Natural killer cell treated with Interleukin-12 subunit alpha and Interleukin-12 subunit beta and Interleukin-15 and Interleukin-18, amount 100 ng/mL, for 72 hours (primary cell): ENCODE measurements around the gene CDK5RAP2. TPM values are rescaled to one million over a fixed set of nuclear protein-coding genes. Genes with fewer than 3 reads are reported as not detected.

Experiments used
- ATAC-seq, 2 donors: fragments of 150-1000 bp; cut with Tn5 transposase in 1 of 2; sonication (Bioruptor Pico), chemical (Tn5 transposase) in 1 of 2; 2 replicates each; pipeline ENCODE4 v1.10.0; 2021
- DNase-seq: peaks from one replicate; pipeline ENCODE4 v3.0.0; 2022; ENCODE audit warnings: low spot score
- H3K27ac Mint-ChIP-seq, 2 donors: 1 replicate in 1 of 2; 2 replicates in 1 of 2; pipeline ENCODE4 v1.8.0; 2022; ENCODE audit warnings: mixed read lengths in 2 of 2, mild to moderate bottlenecking in 1 of 2, moderate library complexity in 1 of 2
- H3K27me3 Mint-ChIP-seq, 2 donors: 1 replicate in 1 of 2; 2 replicates in 1 of 2; pipeline ENCODE4 v1.8.0; 2022; ENCODE audit warnings: mixed read lengths in 2 of 2
- H3K36me3 Mint-ChIP-seq: one replicate; pipeline ENCODE4 v1.8.0; 2022; ENCODE audit warnings: mixed read lengths
- H3K4me1 Mint-ChIP-seq, 2 donors: 1 replicate in 1 of 2; 2 replicates in 1 of 2; pipeline ENCODE4 v1.8.0; 2022; ENCODE audit warnings: low read depth in 2 of 2, mixed read lengths in 2 of 2, mild to moderate bottlenecking in 1 of 2
- H3K4me3 Mint-ChIP-seq: one replicate; pipeline ENCODE4 v1.8.0; 2022; ENCODE audit warnings: mixed read lengths
- H3K9me3 Mint-ChIP-seq: 2 replicates; pipeline ENCODE4 v1.8.0; 2022; ENCODE audit warnings: mixed read lengths
- total RNA-seq, 2 donors: library from RNA; stranded (reverse); gene quantifications; one replicate each; pipeline ENCODE4 v1.2.3, GENCODE V29; 2022

Gene CDK5RAP2
- total RNA-seq, 2 donors from 2014 or later: 73.4 to 124 TPM

DNA sequence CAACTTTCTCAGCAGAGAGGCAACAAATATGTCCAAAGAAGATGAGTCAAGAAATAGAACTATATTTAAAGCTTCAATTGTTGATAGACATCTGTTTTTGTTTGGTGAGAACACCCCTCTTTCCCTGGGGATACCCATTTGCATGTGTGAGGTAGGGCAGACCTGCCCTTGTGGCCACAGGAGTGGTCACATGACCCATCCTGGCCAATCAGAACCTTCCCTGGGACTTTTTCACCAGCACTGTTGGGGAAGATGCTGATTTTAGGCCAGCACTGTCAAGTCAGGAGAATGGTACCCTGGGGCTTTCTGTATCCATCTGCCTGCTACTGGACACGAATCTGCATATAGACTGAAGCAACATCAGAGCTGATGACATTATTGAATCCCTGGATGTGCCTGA is 211.2 kb downstream of the CDK5RAP2 start:
- no peaks in the 10 kb centered on the region for H3K4me1 Mint-ChIP-seq
- H3K4me3 Mint-ChIP-seq: no peak overlapping the region
- no peak overlapping the region for H3K27ac Mint-ChIP-seq
- H3K27me3 Mint-ChIP-seq: peaks cover 0 to 2% of the 10 kb centered on the region in 2 donors
- ATAC-seq: no peak
- H3K36me3 Mint-ChIP-seq: no peaks in the 10 kb centered on the region
- no peak for DNase-seq
- no peaks in the 10 kb centered on the region for H3K9me3 Mint-ChIP-seq

DNA sequence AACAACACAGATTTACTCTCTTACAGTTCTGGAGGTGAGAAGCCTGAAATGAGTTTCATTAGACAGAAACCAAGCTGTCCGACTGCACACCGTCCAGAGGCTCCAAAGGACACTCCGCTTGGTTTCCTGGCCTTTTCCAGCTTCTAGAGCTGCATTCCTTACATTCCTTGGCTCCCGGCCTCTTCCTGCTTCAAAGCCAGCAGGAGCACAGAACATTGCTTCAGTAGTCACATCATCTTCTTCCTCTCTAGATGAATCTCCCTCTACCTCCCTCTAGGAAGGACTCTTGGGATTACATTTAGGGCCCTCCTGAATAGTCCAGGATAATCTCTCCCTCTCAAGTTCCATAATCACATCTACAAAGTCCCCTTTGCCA is 213.3 kb downstream of the CDK5RAP2 start:
- Mint-ChIP-seq H3K4me3 (no peak overlapping the region), H3K36me3 (no peaks in the 10 kb centered on the region), H3K9me3 (no peaks in the 10 kb centered on the region), H3K27ac (no peak overlapping the region), H3K27me3 (peaks cover 0 to 2% of the 10 kb centered on the region in 2 donors), H3K4me1 (no peaks in the 10 kb centered on the region)
- no peak for ATAC-seq
- no peak for DNase-seq

GRCh38 chr9:120365386-120365785 is 214.6 kb downstream of the CDK5RAP2 start:
- no peaks in the 10 kb centered on the region for H3K4me1 Mint-ChIP-seq
- DNase-seq (no peak), ATAC-seq (no peak)
- no peak overlapping the region for H3K27ac Mint-ChIP-seq
- no peak overlapping the region for H3K4me3 Mint-ChIP-seq
- peaks cover 0 to 2% of the 10 kb centered on the region in 2 donors for H3K27me3 Mint-ChIP-seq
- no peaks in the 10 kb centered on the region for H3K36me3 Mint-ChIP-seq
- no peaks in the 10 kb centered on the region for H3K9me3 Mint-ChIP-seq

- H3K27me3 Mint-ChIP-seq: peaks cover 0 to 2% of the 10 kb centered on the region in 2 donors
These were observed 216.3 kb downstream of the CDK5RAP2 start for GRCh38 chr9:120363697-120364096.

DNA sequence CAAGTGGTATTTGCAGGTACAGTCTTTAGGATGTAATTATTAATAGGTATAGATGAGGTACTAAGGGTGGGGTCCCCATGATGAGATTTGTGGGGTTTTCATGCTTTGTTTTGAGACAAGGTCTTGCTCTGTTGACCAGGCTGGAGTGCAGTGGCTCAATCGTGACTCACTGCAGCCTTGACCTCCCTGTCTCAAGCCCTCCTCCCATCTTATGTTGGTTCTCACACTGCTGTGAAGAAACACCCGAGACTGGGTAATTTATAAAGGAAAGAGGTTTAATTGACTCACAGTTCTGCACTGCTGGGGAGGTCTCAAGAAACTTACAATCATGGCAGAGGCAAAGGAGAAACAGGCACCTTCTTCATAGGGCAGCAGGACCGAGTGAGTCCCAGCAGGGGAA is 217.5 kb downstream of the CDK5RAP2 start:
- DNase-seq: no peak
- H3K9me3 Mint-ChIP-seq: no peaks in the 10 kb centered on the region
- H3K4me1 Mint-ChIP-seq: no peaks in the 10 kb centered on the region
- no peaks in the 10 kb centered on the region for H3K36me3 Mint-ChIP-seq
- H3K27ac Mint-ChIP-seq: no peak overlapping the region
- peaks cover 0 to 2% of the 10 kb centered on the region in 2 donors for H3K27me3 Mint-ChIP-seq
- ATAC-seq: no peak
- no peak overlapping the region for H3K4me3 Mint-ChIP-seq

More at GRCh38 chr9:120363697-120364096, 216.3 kb downstream of the CDK5RAP2 start:
- DNase-seq (no peak), ATAC-seq (no peak)
- H3K27ac Mint-ChIP-seq: no peak overlapping the region
- H3K36me3 Mint-ChIP-seq: no peaks in the 10 kb centered on the region
- H3K9me3 Mint-ChIP-seq: no peaks in the 10 kb centered on the region
- H3K4me1 Mint-ChIP-seq: no peaks in the 10 kb centered on the region
- H3K4me3 Mint-ChIP-seq: no peak overlapping the region

DNA sequence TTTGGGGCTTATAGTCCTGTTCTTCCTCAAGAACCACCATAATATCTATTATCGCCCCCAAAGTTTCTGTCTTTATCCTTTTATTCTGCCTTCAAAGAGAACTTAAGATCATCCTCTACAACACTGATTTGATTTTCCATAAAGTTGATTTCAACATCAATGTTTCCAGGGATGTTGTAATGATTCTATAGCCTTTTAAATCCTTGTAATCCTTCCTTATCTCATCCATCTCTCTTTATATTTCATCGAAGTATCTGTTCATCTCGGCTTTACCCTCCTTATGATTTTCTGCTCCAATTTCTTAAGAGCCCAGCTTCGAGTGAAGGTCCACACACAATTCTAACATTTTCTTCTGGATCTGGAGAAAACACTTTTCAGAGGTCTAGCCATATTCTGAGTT is 218.4 kb downstream of the CDK5RAP2 start:
- H3K27ac Mint-ChIP-seq: no peak overlapping the region
- H3K27me3 Mint-ChIP-seq: peaks cover 0 to 2% of the 10 kb centered on the region in 2 donors
- no peaks in the 10 kb centered on the region for H3K4me1 Mint-ChIP-seq
- no peak overlapping the region for H3K4me3 Mint-ChIP-seq
- no peak for ATAC-seq
- DNase-seq: no peak
- no peaks in the 10 kb centered on the region for H3K36me3 Mint-ChIP-seq
- H3K9me3 Mint-ChIP-seq: no peaks in the 10 kb centered on the region

GRCh38 chr9:120360510-120360909 is 219.5 kb downstream of the CDK5RAP2 start:
- ATAC-seq (no peak), DNase-seq (no peak)
- H3K36me3 Mint-ChIP-seq: no peaks in the 10 kb centered on the region
- H3K4me1 Mint-ChIP-seq: no peaks in the 10 kb centered on the region
- H3K27me3 Mint-ChIP-seq: peaks cover 0 to 2% of the 10 kb centered on the region in 2 donors
- no peak overlapping the region for H3K4me3 Mint-ChIP-seq
- no peak overlapping the region for H3K27ac Mint-ChIP-seq
- no peaks in the 10 kb centered on the region for H3K9me3 Mint-ChIP-seq

DNA sequence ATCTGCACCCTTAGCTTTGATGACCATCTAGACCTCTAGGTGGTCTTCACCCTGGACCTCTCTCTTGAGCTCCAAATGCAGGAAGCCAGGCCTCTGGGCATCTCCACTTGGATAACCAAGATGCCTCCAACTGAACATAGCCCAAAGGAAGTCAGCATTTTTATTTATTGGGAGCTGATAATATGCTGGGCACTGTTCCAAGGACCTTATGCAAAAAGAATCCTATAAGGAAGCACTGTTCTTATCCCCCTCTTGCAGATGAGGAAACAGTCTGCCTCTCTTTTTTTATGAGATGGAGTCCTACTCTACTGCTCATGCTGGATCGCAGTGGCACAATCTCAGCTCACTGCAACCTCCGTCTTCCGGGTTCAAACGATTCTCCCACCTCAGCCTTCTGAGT is 219.9 kb downstream of the CDK5RAP2 start:
- Mint-ChIP-seq H3K27me3 (peaks cover 0 to 2% of the 10 kb centered on the region in 2 donors), H3K4me3 (no peak overlapping the region), H3K27ac (no peak overlapping the region), H3K9me3 (no peaks in the 10 kb centered on the region), H3K4me1 (no peaks in the 10 kb centered on the region), H3K36me3 (no peaks in the 10 kb centered on the region)
- no peak for DNase-seq
- ATAC-seq: no peak

DNA sequence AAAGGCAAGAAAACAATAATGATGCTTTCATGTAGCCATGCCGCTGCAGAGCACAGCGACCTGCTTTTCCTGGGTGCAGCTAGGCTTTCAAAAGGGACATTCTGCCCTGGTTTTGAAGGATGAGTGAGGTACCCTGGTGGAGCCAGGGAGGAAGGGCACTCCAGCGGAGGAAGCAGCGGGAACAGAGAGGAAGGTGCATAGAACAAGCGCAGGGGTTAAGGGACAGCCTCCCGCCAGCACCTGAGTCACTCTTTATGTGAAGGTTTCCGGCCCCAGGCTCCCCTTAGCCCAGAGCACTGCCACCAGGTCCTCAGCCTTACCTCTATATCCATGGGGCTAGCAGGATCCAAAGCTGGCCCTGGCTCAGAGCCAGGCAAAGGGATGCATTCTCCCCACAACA is 221.1 kb downstream of the CDK5RAP2 start:
- Mint-ChIP-seq H3K27me3 (no peaks in the 10 kb centered on the region), H3K4me1 (no peaks in the 10 kb centered on the region), H3K27ac (no peak overlapping the region), H3K9me3 (no peaks in the 10 kb centered on the region), H3K36me3 (no peaks in the 10 kb centered on the region), H3K4me3 (no peak overlapping the region)
- DNase-seq (no peak), ATAC-seq (no peak)

- Mint-ChIP-seq H3K27ac (no peak overlapping the region), H3K9me3 (no peaks in the 10 kb centered on the region), H3K27me3 (peaks cover 5 to 6% of the 10 kb centered on the region in 2 donors), H3K4me1 (no peaks in the 10 kb centered on the region), H3K36me3 (no peaks in the 10 kb centered on the region), H3K4me3 (no peak overlapping the region)
- DNase-seq: no peak
- ATAC-seq: no peak
These were observed 226.5 kb downstream of the CDK5RAP2 start for GRCh38 chr9:120353506-120353905.

GRCh38 chr9:120351106-120351505 is 228.9 kb downstream of the CDK5RAP2 start:
- H3K36me3 Mint-ChIP-seq: no peaks in the 10 kb centered on the region
- no peak for DNase-seq
- H3K4me3 Mint-ChIP-seq: no peak overlapping the region
- no peak overlapping the region for H3K27ac Mint-ChIP-seq
- no peak for ATAC-seq
- peaks cover 6 to 9% of the 10 kb centered on the region in 2 donors for H3K27me3 Mint-ChIP-seq
- H3K9me3 Mint-ChIP-seq: no peaks in the 10 kb centered on the region
- no peaks in the 10 kb centered on the region for H3K4me1 Mint-ChIP-seq

DNA sequence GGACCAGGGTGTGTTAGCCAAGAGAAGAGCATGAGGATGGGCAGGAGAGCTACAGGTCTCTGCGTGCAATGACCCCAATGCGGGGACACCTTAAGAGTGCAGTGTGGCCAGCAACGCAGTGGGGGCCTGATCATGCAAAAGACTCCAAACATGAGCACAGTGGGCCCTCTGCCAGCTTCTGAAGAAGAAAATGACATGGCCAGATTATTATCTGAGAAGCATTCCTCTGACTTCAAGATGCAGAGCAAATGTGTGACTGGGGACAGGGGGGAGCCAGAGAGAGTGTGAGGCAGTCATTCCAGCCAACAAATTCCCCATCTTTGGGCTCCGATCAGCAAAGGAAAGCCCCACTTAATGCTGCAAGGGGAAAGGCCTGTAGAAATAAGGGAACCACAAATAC is 229.4 kb downstream of the CDK5RAP2 start:
- no peak for ATAC-seq
- Mint-ChIP-seq H3K27me3 (peaks cover 6 to 9% of the 10 kb centered on the region in 2 donors), H3K9me3 (no peaks in the 10 kb centered on the region), H3K4me3 (no peak overlapping the region), H3K27ac (no peak overlapping the region), H3K4me1 (no peaks in the 10 kb centered on the region), H3K36me3 (no peaks in the 10 kb centered on the region)
- no peak for DNase-seq

DNA sequence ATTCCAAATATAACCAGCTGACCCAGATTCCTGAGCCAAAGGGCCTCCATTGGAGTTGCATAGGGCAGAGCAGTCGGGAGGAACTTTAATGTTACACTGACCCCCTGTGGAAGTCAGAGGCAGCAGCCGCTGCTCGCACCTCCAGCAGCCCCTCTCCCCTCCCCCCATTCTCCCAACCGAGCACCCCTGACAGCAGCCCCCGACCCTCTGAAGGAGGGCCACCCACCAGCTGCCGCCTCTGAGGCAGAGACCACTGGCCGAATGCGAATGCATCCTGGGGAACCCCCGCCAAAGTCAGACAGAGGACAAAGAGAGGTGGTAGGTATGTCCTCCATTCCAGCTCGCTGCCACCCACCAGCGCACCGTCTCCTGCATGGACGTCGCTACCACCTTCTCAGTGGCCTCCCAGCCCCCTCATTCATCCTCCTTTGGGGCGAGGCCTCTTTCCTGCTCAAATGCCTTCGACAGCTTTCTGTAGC is 231.0 kb downstream of the CDK5RAP2 start:
- H3K27ac Mint-ChIP-seq: peak overlapping the region in 1 of 2 donors; percentile 54
- no peaks in the 10 kb centered on the region for H3K9me3 Mint-ChIP-seq
- no peaks in the 10 kb centered on the region for H3K4me1 Mint-ChIP-seq
- peaks cover 6 to 9% of the 10 kb centered on the region in 2 donors for H3K27me3 Mint-ChIP-seq
- no peak overlapping the region for H3K4me3 Mint-ChIP-seq
- H3K36me3 Mint-ChIP-seq: no peaks in the 10 kb centered on the region
- peak in 1 of 2 donors; percentile 20 for ATAC-seq
- no peak for DNase-seq

GRCh38 chr9:120345379-120345778 is 234.6 kb downstream of the CDK5RAP2 start:
- Mint-ChIP-seq H3K27ac (no peak overlapping the region), H3K9me3 (no peaks in the 10 kb centered on the region), H3K27me3 (peaks cover 11 to 15% of the 10 kb centered on the region in 2 donors), H3K4me3 (no peak overlapping the region), H3K4me1 (no peaks in the 10 kb centered on the region), H3K36me3 (no peaks in the 10 kb centered on the region)
- no peak for DNase-seq
- no peak for ATAC-seq

DNA sequence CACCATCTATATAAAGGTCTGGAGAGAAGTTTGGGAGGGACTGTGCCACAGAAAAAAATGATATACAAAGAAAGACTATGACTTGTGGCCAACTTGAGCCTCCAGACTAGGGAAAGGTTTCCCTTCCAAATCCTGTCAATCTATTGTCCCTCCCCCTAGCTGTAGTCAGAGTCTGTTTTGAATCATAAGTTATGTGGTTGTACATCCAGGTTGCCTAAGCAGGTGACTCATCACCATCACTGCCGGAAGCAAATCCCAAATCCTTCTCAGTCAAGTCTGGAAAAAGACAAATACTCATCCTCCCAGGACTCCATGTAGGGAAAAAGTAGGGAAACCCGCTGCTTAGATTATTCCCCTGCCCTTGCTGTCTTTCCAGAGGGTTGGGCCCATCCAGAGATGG is 235.7 kb downstream of the CDK5RAP2 start:
- peaks cover 6 to 9% of the 10 kb centered on the region in 2 donors for H3K27me3 Mint-ChIP-seq
- no peaks in the 10 kb centered on the region for H3K9me3 Mint-ChIP-seq
- DNase-seq (no peak), ATAC-seq (no peak)
- no peaks in the 10 kb centered on the region for H3K4me1 Mint-ChIP-seq
- no peak overlapping the region for H3K27ac Mint-ChIP-seq
- no peaks in the 10 kb centered on the region for H3K36me3 Mint-ChIP-seq
- no peak overlapping the region for H3K4me3 Mint-ChIP-seq
